Measurements from ENCODE around the gene TENM4. TPM values are rescaled to one million over a fixed set of nuclear protein-coding genes. Genes with fewer than 3 reads are reported as not detected.

Gene TENM4
- total and polyA plus RNA-seq, 10 of the 15 experiments (the other 5 are each of a cell fraction or from before 2014, with no cell fraction given): 0.03 to 0.12 (median 0.06) TPM; not detected in 7

DNA sequence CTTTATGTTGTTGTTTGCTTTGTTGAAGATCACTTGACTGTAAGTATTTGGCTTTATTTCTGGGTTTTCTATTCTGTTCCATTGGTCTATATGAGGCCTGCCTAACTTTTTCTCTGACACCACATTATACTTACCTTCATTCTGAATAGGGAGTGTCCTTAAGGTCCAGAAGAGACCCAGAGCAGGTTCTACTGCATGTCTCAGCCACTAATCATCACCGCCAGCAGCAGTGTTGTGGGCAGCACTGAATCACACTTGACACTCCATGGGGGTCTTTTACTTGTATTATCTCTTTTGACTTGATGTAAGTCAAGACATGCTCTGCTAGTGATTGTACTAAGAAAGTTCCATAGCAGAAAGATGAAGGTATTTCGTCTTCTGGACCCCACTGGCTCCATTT, 274.9 kb downstream of the TENM4 start:
- no peak for FAIRE-seq
- no peaks in the 10 kb centered on the region for H3K4me1 ChIP-seq (ENCODE audit: control insufficient read depth, insufficient read depth, low read length)
- no peaks in the 10 kb centered on the region; the same call in 2 of the 3 replicates for H3K9me3 ChIP-seq (replicated peaks; ENCODE audit: control insufficient read depth, insufficient read depth, low read length)
- intact Hi-C loops (cut with micrococcal nuclease; ENCODE audit: unreplicated experiment): no loop called here
- H3K4me2 ChIP-seq (ENCODE audit: control insufficient read depth, insufficient read depth): no peak overlapping the region
- ATAC-seq: no peak
- BruUV-seq (replicated peaks): no TSS peak
- no peaks in the 10 kb centered on the region for H3K79me2 ChIP-seq (ENCODE audit: control insufficient read depth, insufficient read depth, low read length)
- no peak for DNase-seq (ENCODE audit: low read depth, low spot score)
- no peak overlapping the region for H3K9ac ChIP-seq (ENCODE audit: control insufficient read depth, insufficient read depth, low read length)
- POLR2A ChIA-PET: no interaction called here
- RAD21 ChIA-PET (ENCODE audit: unreplicated experiment): no interaction called here
- no peaks in the 10 kb centered on the region for H4K20me1 ChIP-seq (ENCODE audit: control insufficient read depth, insufficient read depth)
- 0 out of 4 replicates have a peak, but pooled peaks cover 0 to 2% of the 10 kb centered on the region in 2 experiments for H3K27me3 ChIP-seq (replicated peaks in 1 of 2; ENCODE audit: control insufficient read depth in 2 of 2, insufficient read depth in 2 of 2, low read length in 1 of 2)
- TF ChIP-seq CHD4 (IDR thresholded peaks at IDR 0.05): no peak
- TF ChIP-seq CHD2 (IDR thresholded peaks at IDR 0.05; ENCODE audit: borderline replicate concordance, low read depth, low read length): no peak
- no peak for TF ChIP-seq NR2F1 (conservative IDR thresholded peaks at IDR 0.05)
- no peak for TF ChIP-seq TAF1 (IDR thresholded peaks at IDR 0.05; ENCODE audit: borderline replicate concordance, low read depth, low read length)
- TF ChIP-seq SIN3A (IDR thresholded peaks at IDR 0.05; ENCODE audit: low read depth, low read length): no peak
- no peak for TF ChIP-seq SUZ12 (IDR thresholded peaks at IDR 0.05; ENCODE audit: unreplicated experiment)
- TF ChIP-seq POU2F2 (IDR thresholded peaks at IDR 0.05; ENCODE audit: borderline replicate concordance, low read depth, low read length): no peak
- TF ChIP-seq YY1 (IDR thresholded peaks at IDR 0.05; ENCODE audit: low read depth, low read length): no peak
- TF ChIP-seq HCFC1 (IDR thresholded peaks at IDR 0.05; ENCODE audit: low read length): no peak
- no peak for TF ChIP-seq RAD51 (IDR thresholded peaks at IDR 0.05)
- TF ChIP-seq MYB (IDR thresholded peaks at IDR 0.05; ENCODE audit: borderline replicate concordance, low read depth, low read length): no peak
- no peak for TF ChIP-seq ATF7 (IDR thresholded peaks at IDR 0.05; ENCODE audit: low read depth)
- TF ChIP-seq POLR2AphosphoS5 (IDR thresholded peaks at IDR 0.05; ENCODE audit: low read length): no peak
- TF ChIP-seq RUNX3 (IDR thresholded peaks at IDR 0.05; ENCODE audit: low read length): no peak
- TF ChIP-seq TCF7 (IDR thresholded peaks at IDR 0.05; ENCODE audit: borderline replicate concordance): no peak
- TF ChIP-seq SPI1 (IDR thresholded peaks at IDR 0.05; ENCODE audit: borderline replicate concordance, insufficient read depth, low read depth, low read length): no peak
- no peak for TF ChIP-seq CREM (IDR thresholded peaks at IDR 0.05; ENCODE audit: low read depth)
- SMC1A ChIA-PET (ENCODE audit: uncharacterized antibody, unreplicated experiment): no interaction called here
- CTCF ChIA-PET: no interaction called here
- H3K36me3 ChIP-seq (ENCODE audit: control insufficient read depth in 2 of 2, insufficient read depth in 2 of 2, low read length in 1 of 2): no peaks in the 10 kb centered on the region
- 12% methylated on average over 2 of the region's 2 CpGs for WGBS (ENCODE audit: insufficient coverage, insufficient replicate concordance, low lambda C conversion rate, missing lambda C conversion rate)
- no peak overlapping the region for H3K4me3 ChIP-seq
- H3K27ac ChIP-seq (ENCODE audit: control insufficient read depth, insufficient read depth): no peak overlapping the region
- no peak overlapping the region for H2AFZ ChIP-seq (ENCODE audit: control insufficient read depth, low read depth, low read length)
- in situ Hi-C loops (cut with MboI): no loop called here
